ENCODE measurements around the gene C16orf82.

The C16orf82 gene

DNA sequence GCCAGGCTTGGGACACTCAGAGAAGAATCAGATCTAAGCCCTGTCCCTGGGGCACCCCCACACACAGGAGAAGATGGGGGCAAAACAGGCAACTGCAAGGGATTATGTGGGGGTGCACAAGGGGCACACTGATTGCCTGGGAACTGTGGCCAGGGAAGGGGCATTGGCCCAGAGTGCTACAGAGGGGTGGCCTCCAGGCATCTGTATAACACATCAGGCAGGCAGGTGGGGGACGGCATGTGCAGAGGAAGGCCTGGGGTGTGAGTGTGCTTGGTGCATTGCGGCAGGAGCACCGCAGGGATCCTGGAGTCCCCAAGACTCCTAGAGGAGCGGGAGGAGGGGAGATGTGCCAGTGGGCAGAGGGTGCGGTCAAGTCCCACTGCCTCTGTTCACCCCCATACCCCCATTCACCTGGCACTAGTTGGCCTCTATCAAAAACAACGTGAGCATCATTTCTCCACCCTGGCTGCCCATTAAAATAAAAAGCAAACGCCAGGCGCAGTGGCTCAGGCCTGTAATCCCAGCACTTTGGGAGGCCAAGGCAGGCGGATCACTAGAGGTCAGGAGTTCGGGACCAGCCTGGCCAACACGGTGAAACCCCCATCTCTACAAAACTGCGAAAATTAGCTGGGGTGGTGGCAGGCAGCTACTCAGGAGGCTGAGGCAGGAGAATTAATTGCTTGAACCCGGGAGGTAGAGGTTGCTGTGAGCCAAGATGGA, 41.5 kb downstream of the C16orf82 start:
- H3K9ac ChIP-seq (ENCODE audit: low read depth in 1 of 2, low read length in 2 of 2) = no peak overlapping the region
- H3K9me3 ChIP-seq (ENCODE audit: control insufficient read depth in 2 of 2, low read length in 2 of 2) = no peaks in the 10 kb centered on the region
- H3K4me3 ChIP-seq (ENCODE audit: low read length in 2 of 2) = no peak overlapping the region
- H3K27me3 ChIP-seq (ENCODE audit: control insufficient read depth in 2 of 2, insufficient read depth in 2 of 2, low read length in 2 of 2) = no peaks in the 10 kb centered on the region
- H3K27ac ChIP-seq (ENCODE audit: low read depth in 2 of 2, low read length in 2 of 2) = peak overlapping the region in 1 of 2 donors; percentile 39
- peaks cover 13 to 19% of the 10 kb centered on the region in 2 donors for H3K4me1 ChIP-seq (ENCODE audit: control insufficient read depth in 2 of 2, insufficient read depth in 2 of 2, low read length in 2 of 2)
- H3K36me3 ChIP-seq (ENCODE audit: control insufficient read depth in 2 of 2, insufficient read depth in 2 of 2, low read length in 2 of 2) = no peaks in the 10 kb centered on the region

- peak overlapping the region; percentile 27 to 50 for H3K4me3 ChIP-seq (ENCODE audit: low read length in 2 of 2)
- no peak overlapping the region for H3K27ac ChIP-seq (ENCODE audit: low read depth in 2 of 2, low read length in 2 of 2)
- H3K4me1 ChIP-seq (ENCODE audit: control insufficient read depth in 2 of 2, insufficient read depth in 2 of 2, low read length in 2 of 2) = peaks cover 13 to 19% of the 10 kb centered on the region in 2 donors
Measured at GRCh38 chr16:27108826-27109665, 42.3 kb downstream of the C16orf82 start.

GRCh38 chr16:27109666-27110523, 43.2 kb downstream of the C16orf82 start:
- peak overlapping the region; percentile 50 to 56 for H3K4me3 ChIP-seq (ENCODE audit: low read length in 2 of 2)
- H3K9me3 ChIP-seq (ENCODE audit: control insufficient read depth in 2 of 2, low read length in 2 of 2) = no peaks in the 10 kb centered on the region
- H3K27me3 ChIP-seq (ENCODE audit: control insufficient read depth in 2 of 2, insufficient read depth in 2 of 2, low read length in 2 of 2) = no peaks in the 10 kb centered on the region
- H3K9ac ChIP-seq (ENCODE audit: low read depth in 1 of 2, low read length in 2 of 2) = peak overlapping the region; percentile 54 to 72
- no peaks in the 10 kb centered on the region for H3K36me3 ChIP-seq (ENCODE audit: control insufficient read depth in 2 of 2, insufficient read depth in 2 of 2, low read length in 2 of 2)
- H3K27ac ChIP-seq (ENCODE audit: low read depth in 2 of 2, low read length in 2 of 2) = peak overlapping the region; percentile 82
- H3K4me1 ChIP-seq (ENCODE audit: control insufficient read depth in 2 of 2, insufficient read depth in 2 of 2, low read length in 2 of 2) = peaks cover 13 to 19% of the 10 kb centered on the region in 2 donors

More at GRCh38 chr16:27108826-27109665, 42.3 kb downstream of the C16orf82 start:
- Histone ChIP-seq H3K27me3 (ENCODE audit: control insufficient read depth in 2 of 2, insufficient read depth in 2 of 2, low read length in 2 of 2) (no peaks in the 10 kb centered on the region), H3K9ac (ENCODE audit: low read depth in 1 of 2, low read length in 2 of 2) (no peak overlapping the region), H3K9me3 (ENCODE audit: control insufficient read depth in 2 of 2, low read length in 2 of 2) (no peaks in the 10 kb centered on the region), H3K36me3 (ENCODE audit: control insufficient read depth in 2 of 2, insufficient read depth in 2 of 2, low read length in 2 of 2) (no peaks in the 10 kb centered on the region)

GRCh38 chr16:27110524-27110896, 43.8 kb downstream of the C16orf82 start:
- peak overlapping the region; percentile 50 to 56 for H3K4me3 ChIP-seq (ENCODE audit: low read length in 2 of 2)

GRCh38 chr16:27111486-27111885, 44.8 kb downstream of the C16orf82 start:
- H3K9me3 ChIP-seq (ENCODE audit: control insufficient read depth in 2 of 2, low read length in 2 of 2) = no peaks in the 10 kb centered on the region
- no peak overlapping the region for H3K4me3 ChIP-seq (ENCODE audit: low read length in 2 of 2)
- H3K27me3 ChIP-seq (ENCODE audit: control insufficient read depth in 2 of 2, insufficient read depth in 2 of 2, low read length in 2 of 2) = no peaks in the 10 kb centered on the region
- H3K9ac ChIP-seq (ENCODE audit: low read depth in 1 of 2, low read length in 2 of 2) = no peak overlapping the region
- no peaks in the 10 kb centered on the region for H3K36me3 ChIP-seq (ENCODE audit: control insufficient read depth in 2 of 2, insufficient read depth in 2 of 2, low read length in 2 of 2)
- H3K4me1 ChIP-seq (ENCODE audit: control insufficient read depth in 2 of 2, insufficient read depth in 2 of 2, low read length in 2 of 2) = peaks cover 13 to 19% of the 10 kb centered on the region in 2 donors
- no peak overlapping the region for H3K27ac ChIP-seq (ENCODE audit: low read depth in 2 of 2, low read length in 2 of 2)

More at GRCh38 chr16:27110524-27110896, 43.8 kb downstream of the C16orf82 start:
- Histone ChIP-seq H3K9me3 (ENCODE audit: control insufficient read depth in 2 of 2, low read length in 2 of 2) (no peaks in the 10 kb centered on the region), H3K9ac (ENCODE audit: low read depth in 1 of 2, low read length in 2 of 2) (peak overlapping the region; percentile 54 to 72), H3K27me3 (ENCODE audit: control insufficient read depth in 2 of 2, insufficient read depth in 2 of 2, low read length in 2 of 2) (no peaks in the 10 kb centered on the region), H3K36me3 (ENCODE audit: control insufficient read depth in 2 of 2, insufficient read depth in 2 of 2, low read length in 2 of 2) (no peaks in the 10 kb centered on the region), H3K27ac (ENCODE audit: low read depth in 2 of 2, low read length in 2 of 2) (peak overlapping the region; percentile 82), H3K4me1 (ENCODE audit: control insufficient read depth in 2 of 2, insufficient read depth in 2 of 2, low read length in 2 of 2) (peaks cover 13 to 19% of the 10 kb centered on the region in 2 donors)

- Histone ChIP-seq H3K36me3 (ENCODE audit: control insufficient read depth in 2 of 2, insufficient read depth in 2 of 2, low read length in 2 of 2) (no peaks in the 10 kb centered on the region), H3K9ac (ENCODE audit: low read depth in 1 of 2, low read length in 2 of 2) (no peak overlapping the region), H3K27me3 (ENCODE audit: control insufficient read depth in 2 of 2, insufficient read depth in 2 of 2, low read length in 2 of 2) (no peaks in the 10 kb centered on the region), H3K4me1 (ENCODE audit: control insufficient read depth in 2 of 2, insufficient read depth in 2 of 2, low read length in 2 of 2) (peaks cover 13 to 17% of the 10 kb centered on the region in 2 donors), H3K4me3 (ENCODE audit: low read length in 2 of 2) (no peak overlapping the region), H3K27ac (ENCODE audit: low read depth in 2 of 2, low read length in 2 of 2) (no peak overlapping the region), H3K9me3 (ENCODE audit: control insufficient read depth in 2 of 2, low read length in 2 of 2) (no peaks in the 10 kb centered on the region)
Measured at GRCh38 chr16:27112093-27112811, 45.5 kb downstream of the C16orf82 start.

GRCh38 chr16:27113341-27113841, 46.7 kb downstream of the C16orf82 start:
- Histone ChIP-seq H3K27me3 (ENCODE audit: control insufficient read depth in 2 of 2, insufficient read depth in 2 of 2, low read length in 2 of 2) (no peaks in the 10 kb centered on the region), H3K27ac (ENCODE audit: low read depth in 2 of 2, low read length in 2 of 2) (no peak overlapping the region), H3K4me1 (ENCODE audit: control insufficient read depth in 2 of 2, insufficient read depth in 2 of 2, low read length in 2 of 2) (peaks cover 9 to 10% of the 10 kb centered on the region in 2 donors), H3K4me3 (ENCODE audit: low read length in 2 of 2) (no peak overlapping the region), H3K9ac (ENCODE audit: low read depth in 1 of 2, low read length in 2 of 2) (no peak overlapping the region), H3K9me3 (ENCODE audit: control insufficient read depth in 2 of 2, low read length in 2 of 2) (no peaks in the 10 kb centered on the region), H3K36me3 (ENCODE audit: control insufficient read depth in 2 of 2, insufficient read depth in 2 of 2, low read length in 2 of 2) (no peaks in the 10 kb centered on the region)

- H3K36me3 ChIP-seq (ENCODE audit: control insufficient read depth in 2 of 2, insufficient read depth in 2 of 2, low read length in 2 of 2) = no peaks in the 10 kb centered on the region
- no peak overlapping the region for H3K4me3 ChIP-seq (ENCODE audit: low read length in 2 of 2)
- no peaks in the 10 kb centered on the region for H3K27me3 ChIP-seq (ENCODE audit: control insufficient read depth in 2 of 2, insufficient read depth in 2 of 2, low read length in 2 of 2)
- peaks cover 9 to 10% of the 10 kb centered on the region in 2 donors for H3K4me1 ChIP-seq (ENCODE audit: control insufficient read depth in 2 of 2, insufficient read depth in 2 of 2, low read length in 2 of 2)
- H3K9ac ChIP-seq (ENCODE audit: low read depth in 1 of 2, low read length in 2 of 2) = no peak overlapping the region
- no peaks in the 10 kb centered on the region for H3K9me3 ChIP-seq (ENCODE audit: control insufficient read depth in 2 of 2, low read length in 2 of 2)
- no peak overlapping the region for H3K27ac ChIP-seq (ENCODE audit: low read depth in 2 of 2, low read length in 2 of 2)
Measured at GRCh38 chr16:27114006-27114405, 47.3 kb downstream of the C16orf82 start.

DNA sequence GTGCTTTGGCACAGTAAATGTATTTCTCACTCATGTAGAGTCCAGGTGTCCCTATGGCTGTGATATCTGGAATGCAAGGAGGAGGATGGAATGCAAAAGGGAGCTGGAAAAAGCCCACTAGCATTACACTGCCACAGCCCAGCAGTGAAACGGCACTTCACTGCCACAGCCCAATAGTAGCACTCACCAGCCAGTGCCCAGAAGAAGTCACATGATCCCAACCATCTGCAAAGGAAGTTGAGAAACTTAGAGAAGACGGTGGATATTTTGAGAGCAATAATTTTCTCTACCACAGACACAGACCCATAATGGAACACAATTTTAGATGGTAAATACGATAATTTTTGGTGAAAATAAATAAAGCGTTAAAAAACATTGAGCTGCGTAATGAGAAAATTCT, 51.8 kb downstream of the C16orf82 start:
- Histone ChIP-seq H3K36me3 (ENCODE audit: control insufficient read depth in 2 of 2, insufficient read depth in 2 of 2, low read length in 2 of 2) (no peaks in the 10 kb centered on the region), H3K4me1 (ENCODE audit: control insufficient read depth in 2 of 2, insufficient read depth in 2 of 2, low read length in 2 of 2) (no peaks in the 10 kb centered on the region), H3K27ac (ENCODE audit: low read depth in 2 of 2, low read length in 2 of 2) (no peak overlapping the region), H3K9ac (ENCODE audit: low read depth in 1 of 2, low read length in 2 of 2) (no peak overlapping the region), H3K9me3 (ENCODE audit: control insufficient read depth in 2 of 2, low read length in 2 of 2) (no peaks in the 10 kb centered on the region), H3K4me3 (ENCODE audit: low read length in 2 of 2) (no peak overlapping the region), H3K27me3 (ENCODE audit: control insufficient read depth in 2 of 2, insufficient read depth in 2 of 2, low read length in 2 of 2) (no peaks in the 10 kb centered on the region)
